ENCODE data around the gene PRR15L. TPM values are rescaled to one million over a fixed set of nuclear protein-coding genes. Genes with fewer than 3 reads are reported as not detected.

PRR15L gene
- total RNA-seq, 1 experiment from 2014 or later: not detected

DNA sequence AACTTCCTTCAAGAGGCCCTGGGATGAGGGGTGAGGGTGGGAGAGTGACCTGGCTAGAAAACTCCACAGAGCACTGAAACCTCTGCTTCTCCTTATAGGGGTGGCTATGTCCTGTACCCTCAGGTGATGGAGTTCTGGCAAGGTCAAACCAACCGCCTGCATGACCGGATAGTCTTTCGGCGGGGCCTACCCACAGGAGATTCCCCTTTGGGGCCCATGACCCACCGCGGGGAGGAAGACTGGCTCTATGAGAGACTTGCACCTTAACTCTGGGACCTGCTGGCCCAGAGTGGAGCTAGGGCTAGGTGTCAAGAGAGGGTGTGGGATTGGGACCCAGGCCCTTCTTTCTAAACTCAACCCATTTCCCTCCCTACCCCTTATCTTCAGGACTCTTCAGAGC is 11.2 kb downstream of the PRR15L start:
- H3K23me2 ChIP-seq (ENCODE audit: insufficient read length, low read depth, low read length, poor library complexity, severe bottlenecking): peaks cover 7% of the 10 kb centered on the region
- no peaks in the 10 kb centered on the region for H3K79me2 ChIP-seq (ENCODE audit: insufficient read depth, low read length)
- H2BK12ac ChIP-seq (ENCODE audit: insufficient read length, low read depth, low read length): no peak overlapping the region
- Mint-ChIP-seq H3K27ac (no peak overlapping the region), H3K4me1 (peaks cover 16 to 20% of the 10 kb centered on the region in 2 experiments), H3K9me3 (no peaks in the 10 kb centered on the region; a peak in 1 of 5 replicates), H3K4me3 (no peak overlapping the region), H3K36me3 (ENCODE audit: insufficient read depth in 1 of 3, low read depth in 3 of 3) (no peaks in the 10 kb centered on the region; a peak in 2 of 7 replicates), H3K27me3 (ENCODE audit: low read depth) (peaks cover 8% of the 10 kb centered on the region)
- no peak overlapping the region for H2BK20ac ChIP-seq (ENCODE audit: low read depth, low read length, poor library complexity, severe bottlenecking)
- no peaks in the 10 kb centered on the region for H3K27me3 ChIP-seq (ENCODE audit: insufficient read depth, low read length)
- no CpG with 5 or more reads among the region's 6 CpGs for WGBS (ENCODE audit: extremely low coverage, insufficient read length, low lambda C conversion rate)
- no peak overlapping the region for H3K4ac ChIP-seq (ENCODE audit: low read depth, low read length)
- H3K4me1 ChIP-seq (ENCODE audit: insufficient read depth, low read length): no peaks in the 10 kb centered on the region
- no peak overlapping the region for H2BK120ac ChIP-seq (ENCODE audit: low read depth, low read length, poor library complexity, severe bottlenecking)
- H3K18ac ChIP-seq (ENCODE audit: insufficient read length, low read depth, low read length): no peak overlapping the region
- H4K8ac ChIP-seq (replicated peaks; ENCODE audit: insufficient read length, low read depth, low read length): no peak overlapping the region
- H2AK5ac ChIP-seq (ENCODE audit: insufficient read length, low read length): no peak overlapping the region
- no peak overlapping the region for H4K91ac ChIP-seq (ENCODE audit: insufficient read length, low read depth, low read length)
- H3K23ac ChIP-seq (ENCODE audit: insufficient read length, low read depth, low read length): no peak overlapping the region
- no peaks in the 10 kb centered on the region for H4K20me1 ChIP-seq (ENCODE audit: control insufficient read depth, insufficient read depth, insufficient read length)
- no peak overlapping the region for H3K9ac ChIP-seq (ENCODE audit: extremely low read depth, insufficient read length, low read length)
- no peak overlapping the region for H2BK15ac ChIP-seq (ENCODE audit: low read depth, low read length)
- no peak overlapping the region for H3K14ac ChIP-seq (ENCODE audit: insufficient read depth, low read length)
- no peak overlapping the region for H2AFZ ChIP-seq (ENCODE audit: low read length)
- TF ChIP-seq CTCF (conservative IDR thresholded peaks at IDR 0.05): no peak
- H3K27ac ChIP-seq (ENCODE audit: insufficient read length, low read depth, low read length): no peak overlapping the region
- H4K5ac ChIP-seq (ENCODE audit: insufficient read length, low read depth, low read length): no peak overlapping the region
- no peak overlapping the region for H3K56ac ChIP-seq (ENCODE audit: insufficient read length, low read depth, low read length)
- H2BK5ac ChIP-seq (ENCODE audit: insufficient read length, low read length): no peak overlapping the region
- no peaks in the 10 kb centered on the region for H3K9me3 ChIP-seq (ENCODE audit: control insufficient read depth, low read depth, low read length)
- DNase-seq: no peak
- no peak overlapping the region for H3K4me2 ChIP-seq (ENCODE audit: insufficient read depth, insufficient read length, low read length)
- no peaks in the 10 kb centered on the region for H3K79me1 ChIP-seq (ENCODE audit: insufficient read depth, low read depth, low read length, poor library complexity, severe bottlenecking)
- no peak overlapping the region for H3T11ph ChIP-seq (ENCODE audit: low read length)
